ENCODE results near the gene GLIS1.

- no peak for TF ChIP-seq CTCF (IDR thresholded peaks at IDR 0.05)
- TF ChIP-seq POLR2A (IDR thresholded peaks at IDR 0.05) = no peak
Measured at GRCh38 chr1:53637511-53638359, 101.2 kb downstream of the GLIS1 start.

Measured in heart left ventricle (tissue), 13 donors.